K562 (cell line): ENCODE measurements around the gene CHD2. TPM values are rescaled to one million over a fixed set of nuclear protein-coding genes. Genes with fewer than 3 reads are reported as not detected.

Experiments used
- ARID4B ChIP-seq: sonication (generic); formaldehyde crosslinking; IDR thresholded peaks from 2 replicates; pipeline ENCODE4 v1.8.0; 2022; ENCODE audit warnings: mild to moderate bottlenecking, missing genetic modification reagents
- CHD1 ChIP-seq: fragments of 200-600 bp; sonication (generic); IDR thresholded peaks from one replicate; pipeline ENCODE4 v1.6.1; 2012; ENCODE audit warnings: mild to moderate bottlenecking, moderate library complexity, low read length, inconsistent platforms
- CREB3L1 ChIP-seq: fragments of 450-650 bp; IDR thresholded peaks from 2 replicates; pipeline ENCODE4 v1.6.1; 2014; ENCODE audit warnings: low read depth, mild to moderate bottlenecking, moderate library complexity, borderline replicate concordance
- DNMT1 ChIP-seq: fragments of 450-650 bp; IDR thresholded peaks from 2 replicates; pipeline ENCODE4 v1.6.1; 2016; ENCODE audit warnings: antibody characterized with exemption, mild to moderate bottlenecking
- RCOR1 ChIP-seq, 2 experiments: IDR thresholded peaks; 2 replicates each; pipeline ENCODE4 v1.6.1; 2012; ENCODE audit warnings: low read depth in 2 of 2, low read length in 2 of 2, borderline replicate concordance in 1 of 2, improper control_type of control experiment in 1 of 2
- RNF219 ChIP-seq: fragments of 250-450 bp; sonication (Bioruptor Pico); IDR thresholded peaks from 2 replicates; pipeline ENCODE4 v1.5.0; 2022; ENCODE audit warnings: mild to moderate bottlenecking
- SFPQ ChIP-seq: fragments of 200-400 bp; formaldehyde crosslinking; IDR thresholded peaks from 2 replicates; pipeline ENCODE4 v1.6.1; 2017; ENCODE audit warnings: mild to moderate bottlenecking, low read depth, low read length, moderate library complexity
- SP1 ChIP-seq: sonication (generic); formaldehyde crosslinking; IDR thresholded peaks from 2 replicates; pipeline ENCODE4 v1.8.1; 2022; ENCODE audit warnings: mild to moderate bottlenecking, missing genetic modification reagents
- TAF7 ChIP-seq: fragments of 450-650 bp; IDR thresholded peaks from 2 replicates; pipeline ENCODE4 v1.6.1; 2016; ENCODE audit warnings: missing genetic modification characterization, missing compliant biosample characterization
- ZBTB17 ChIP-seq: fragments of 450-650 bp; formaldehyde crosslinking; IDR thresholded peaks from 2 replicates; pipeline ENCODE4 v1.4.0; 2020; ENCODE audit warnings: mild to moderate bottlenecking
- ZC3H8 ChIP-seq: fragments of 450-650 bp; IDR thresholded peaks from 2 replicates; pipeline ENCODE4 v1.6.1; 2017
- ZKSCAN8 ChIP-seq: fragments of 200-800 bp; sonication (Bioruptor generic); IDR thresholded peaks from 2 replicates; pipeline ENCODE4 v1.6.1; 2016; ENCODE audit warnings: missing genetic modification characterization, missing compliant biosample characterization
- ZNF143 ChIP-seq: sonication (generic); formaldehyde crosslinking; IDR thresholded peaks from 2 replicates; pipeline ENCODE4 v1.9.0; 2022; ENCODE audit warnings: mild to moderate bottlenecking, missing genetic modification reagents
- polyA plus RNA-seq, 8 experiments: library from polyadenylated mRNA; depleted of rRNA in 4 of 8; stranded (reverse) in 5 of 8; unstranded in 3 of 8; fragments of >200 nt; fragmentation: Nextera tagmentation in 2 of 8; fragmentation: Illumina TruSeq in 1 of 8; extraction: Ambion mirVana in 2 of 8; extraction: Trizol in 1 of 8; gene quantifications; 2 replicates each; pipeline versions ENCODE4 v1.2.1 to v1.2.3, GENCODE V29; 2011 to 2014; ENCODE audit warnings: inconsistent platforms in 1 of 8, missing spikeins in 1 of 8
- total RNA-seq, 7 experiments: library from RNA; depleted of rRNA in 6 of 7; stranded (reverse); fragments of >200 nt in 6 of 7; fragmentation: Illumina TruSeq in 2 of 7; extraction: Trizol in 2 of 7; gene quantifications; 2 replicates each; pipeline versions ENCODE4 v1.2.1 to v1.2.3, GENCODE V29; 2011 to 2021; ENCODE audit warnings: low replicate concordance in 1 of 7
- TF ChIP-seq, protein P1 (sequence below): fragments of 250-450 bp; sonication (Bioruptor Pico); IDR thresholded peaks from 2 replicates; pipeline ENCODE4 v1.8.0; 2021; ENCODE audit warnings: moderate library complexity, mild to moderate bottlenecking, inconsistent platforms

The CHD2 gene
- total and polyA plus RNA-seq, 9 of the 15 experiments (the other 6 are each of a cell fraction or from before 2014, with no cell fraction given), result 38.9 to 70.8 (median 56.2) TPM

GRCh38 chr15:92903966-92904721, 4.0 kb downstream of the CHD2 start (continued):
- TF ChIP-seq ARID4B, result peak; percentile 63; the same call in 1 of the 2 replicates
- peak; percentile 74; the same call in 1 of the 2 replicates for TF ChIP-seq CREB3L1
- TF ChIP-seq RNF219 (CRISPR knock-in tag), result peak; percentile 71; the same call in 1 of the 2 replicates
- TF ChIP-seq SP1, result peak; percentile 98
- TF ChIP-seq CHD1, result peak; percentile 92
- peak; percentile 94 for TF ChIP-seq ZBTB17 (CRISPR knock-in tag)
- TF ChIP-seq ZC3H8, result no peak
- TF ChIP-seq SFPQ, result no peak
- peak in 1 of 2 experiments; percentile 5; a peak in 1 of 4 replicates for TF ChIP-seq RCOR1 (IDR thresholded peaks at IDR 0.05; ENCODE audit: borderline replicate concordance in 1 of 2, low read depth in 2 of 2, low read length in 2 of 2)
- no peak for TF ChIP-seq ZKSCAN8 (CRISPR knock-in tag)
- no peak for TF ChIP-seq ZNF143
- peak; percentile 79 for TF ChIP-seq TAF7
- TF ChIP-seq DNMT1, result no peak
- TF ChIP-seq, protein P1, sequence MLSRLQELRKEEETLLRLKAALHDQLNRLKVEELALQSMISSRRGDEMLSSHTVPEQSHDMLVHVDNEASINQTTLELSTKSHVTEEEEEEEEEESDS (CRISPR knock-in tag), result no peak
